ENCODE data around the gene SH3TC1.

Gene SH3TC1

GRCh38 chr4:8247047-8247930, 48.2 kb downstream of the SH3TC1 start:
- Histone ChIP-seq H3K27me3 (ENCODE audit: insufficient read depth, low read length, poor library complexity) (no peaks in the 10 kb centered on the region), H3K4me2 (ENCODE audit: low read length) (no peak overlapping the region), H4K8ac (ENCODE audit: low read depth, low read length) (no peak overlapping the region), H3K36me3 (ENCODE audit: control insufficient read depth, insufficient read depth, low read length) (no peaks in the 10 kb centered on the region), H3K56ac (ENCODE audit: low read length) (peak overlapping the region; percentile 15), H2BK5ac (ENCODE audit: low read length) (no peak overlapping the region), H2BK120ac (ENCODE audit: low read depth, low read length) (no peak overlapping the region), H4K5ac (ENCODE audit: low read length) (no peak overlapping the region), H3K9ac (ENCODE audit: low read length) (no peak overlapping the region), H3K18ac (ENCODE audit: low read length) (no peak overlapping the region), H3K27ac (ENCODE audit: low read depth, low read length) (no peak overlapping the region), H2BK15ac (replicated peaks; ENCODE audit: low read depth) (no peak overlapping the region), H3K79me1 (ENCODE audit: low read length) (no peaks in the 10 kb centered on the region), H3K4ac (ENCODE audit: low read depth, low read length) (no peak overlapping the region), H3K23ac (ENCODE audit: low read length) (no peak overlapping the region), H3K4me1 (ENCODE audit: control insufficient read depth, low read depth, low read length) (peaks cover 4% of the 10 kb centered on the region), H3K79me2 (ENCODE audit: control insufficient read depth, insufficient read depth, low read length) (no peaks in the 10 kb centered on the region), H3K4me3 (ENCODE audit: low read length) (no peak overlapping the region), H2AK5ac (ENCODE audit: low read length) (no peak overlapping the region)
- WGBS (ENCODE audit: extremely low coverage, insufficient coverage, low lambda C conversion rate), result no CpG with 5 or more reads among the region's 31 CpGs
- DNase-seq, result no peak

- no peak overlapping the region for H2BK15ac ChIP-seq (replicated peaks; ENCODE audit: low read depth)
- no peaks in the 10 kb centered on the region for H3K79me2 ChIP-seq (ENCODE audit: control insufficient read depth, insufficient read depth, low read length)
- H3K27me3 ChIP-seq (ENCODE audit: insufficient read depth, low read length, poor library complexity), result no peaks in the 10 kb centered on the region
- no peak overlapping the region for H4K5ac ChIP-seq (ENCODE audit: low read length)
- no peak overlapping the region for H3K4ac ChIP-seq (ENCODE audit: low read depth, low read length)
- no peak overlapping the region for H3K4me2 ChIP-seq (ENCODE audit: low read length)
- H2BK5ac ChIP-seq (ENCODE audit: low read length), result no peak overlapping the region
- H3K4me1 ChIP-seq (ENCODE audit: control insufficient read depth, low read depth, low read length), result peaks cover 3% of the 10 kb centered on the region
- peak overlapping the region; percentile 15 for H3K56ac ChIP-seq (ENCODE audit: low read length)
- WGBS (ENCODE audit: extremely low coverage, insufficient coverage, low lambda C conversion rate), result no CpG with 5 or more reads among the region's 7 CpGs
- no peaks in the 10 kb centered on the region for H3K79me1 ChIP-seq (ENCODE audit: low read length)
- H3K36me3 ChIP-seq (ENCODE audit: control insufficient read depth, insufficient read depth, low read length), result no peaks in the 10 kb centered on the region
- no peak for DNase-seq
- no peak overlapping the region for H3K9ac ChIP-seq (ENCODE audit: low read length)
- H3K4me3 ChIP-seq (ENCODE audit: low read length), result no peak overlapping the region
- no peak overlapping the region for H3K23ac ChIP-seq (ENCODE audit: low read length)
- H2BK120ac ChIP-seq (ENCODE audit: low read depth, low read length), result no peak overlapping the region
- no peak overlapping the region for H3K18ac ChIP-seq (ENCODE audit: low read length)
- no peak overlapping the region for H2AK5ac ChIP-seq (ENCODE audit: low read length)
- H4K8ac ChIP-seq (ENCODE audit: low read depth, low read length), result no peak overlapping the region
- no peak overlapping the region for H3K27ac ChIP-seq (ENCODE audit: low read depth, low read length)
Measured at GRCh38 chr4:8248091-8248490, 49.0 kb downstream of the SH3TC1 start.

GRCh38 chr4:8250227-8250626, 51.1 kb downstream of the SH3TC1 start:
- Histone ChIP-seq H3K27ac (ENCODE audit: low read depth, low read length) (no peak overlapping the region), H3K4me3 (ENCODE audit: low read length) (no peak overlapping the region), H2BK15ac (replicated peaks; ENCODE audit: low read depth) (no peak overlapping the region), H3K9ac (ENCODE audit: low read length) (no peak overlapping the region), H4K8ac (ENCODE audit: low read depth, low read length) (no peak overlapping the region), H2BK120ac (ENCODE audit: low read depth, low read length) (no peak overlapping the region), H3K18ac (ENCODE audit: low read length) (no peak overlapping the region), H3K79me2 (ENCODE audit: control insufficient read depth, insufficient read depth, low read length) (no peaks in the 10 kb centered on the region), H2BK5ac (ENCODE audit: low read length) (no peak overlapping the region), H3K4ac (ENCODE audit: low read depth, low read length) (no peak overlapping the region), H2AK5ac (ENCODE audit: low read length) (no peak overlapping the region), H3K4me2 (ENCODE audit: low read length) (no peak overlapping the region), H4K5ac (ENCODE audit: low read length) (no peak overlapping the region), H3K23ac (ENCODE audit: low read length) (no peak overlapping the region), H3K4me1 (ENCODE audit: control insufficient read depth, low read depth, low read length) (peaks cover 3% of the 10 kb centered on the region), H3K27me3 (ENCODE audit: insufficient read depth, low read length, poor library complexity) (no peaks in the 10 kb centered on the region), H3K56ac (ENCODE audit: low read length) (no peak overlapping the region), H3K79me1 (ENCODE audit: low read length) (no peaks in the 10 kb centered on the region), H3K36me3 (ENCODE audit: control insufficient read depth, insufficient read depth, low read length) (no peaks in the 10 kb centered on the region)
- DNase-seq, result no peak
- WGBS (ENCODE audit: extremely low coverage, insufficient coverage, low lambda C conversion rate), result no CpG with 5 or more reads among the region's 3 CpGs

GRCh38 chr4:8250637-8251036, 51.5 kb downstream of the SH3TC1 start:
- H3K56ac ChIP-seq (ENCODE audit: low read length), result no peak overlapping the region
- no peak overlapping the region for H3K4me2 ChIP-seq (ENCODE audit: low read length)
- H2BK15ac ChIP-seq (replicated peaks; ENCODE audit: low read depth), result no peak overlapping the region
- H3K9ac ChIP-seq (ENCODE audit: low read length), result no peak overlapping the region
- no CpG with 5 or more reads among the region's 7 CpGs for WGBS (ENCODE audit: extremely low coverage, insufficient coverage, low lambda C conversion rate)
- no peaks in the 10 kb centered on the region for H3K79me1 ChIP-seq (ENCODE audit: low read length)
- H3K79me2 ChIP-seq (ENCODE audit: control insufficient read depth, insufficient read depth, low read length), result no peaks in the 10 kb centered on the region
- no peak overlapping the region for H3K18ac ChIP-seq (ENCODE audit: low read length)
- H4K5ac ChIP-seq (ENCODE audit: low read length), result no peak overlapping the region
- H2BK5ac ChIP-seq (ENCODE audit: low read length), result no peak overlapping the region
- no peak overlapping the region for H4K8ac ChIP-seq (ENCODE audit: low read depth, low read length)
- no peak overlapping the region for H3K4me3 ChIP-seq (ENCODE audit: low read length)
- DNase-seq, result no peak
- H3K36me3 ChIP-seq (ENCODE audit: control insufficient read depth, insufficient read depth, low read length), result no peaks in the 10 kb centered on the region
- no peak overlapping the region for H3K4ac ChIP-seq (ENCODE audit: low read depth, low read length)
- H3K27me3 ChIP-seq (ENCODE audit: insufficient read depth, low read length, poor library complexity), result no peaks in the 10 kb centered on the region
- peaks cover 3% of the 10 kb centered on the region for H3K4me1 ChIP-seq (ENCODE audit: control insufficient read depth, low read depth, low read length)
- H3K23ac ChIP-seq (ENCODE audit: low read length), result no peak overlapping the region
- no peak overlapping the region for H2BK120ac ChIP-seq (ENCODE audit: low read depth, low read length)
- H2AK5ac ChIP-seq (ENCODE audit: low read length), result no peak overlapping the region
- H3K27ac ChIP-seq (ENCODE audit: low read depth, low read length), result no peak overlapping the region

GRCh38 chr4:8251110-8251883, 52.2 kb downstream of the SH3TC1 start:
- Histone ChIP-seq H3K36me3 (ENCODE audit: control insufficient read depth, insufficient read depth, low read length) (no peaks in the 10 kb centered on the region), H4K5ac (ENCODE audit: low read length) (no peak overlapping the region), H3K4me3 (ENCODE audit: low read length) (no peak overlapping the region), H3K18ac (ENCODE audit: low read length) (no peak overlapping the region), H3K56ac (ENCODE audit: low read length) (no peak overlapping the region), H3K27me3 (ENCODE audit: insufficient read depth, low read length, poor library complexity) (no peaks in the 10 kb centered on the region), H4K8ac (ENCODE audit: low read depth, low read length) (no peak overlapping the region), H2BK15ac (replicated peaks; ENCODE audit: low read depth) (no peak overlapping the region), H2AK5ac (ENCODE audit: low read length) (no peak overlapping the region), H3K9ac (ENCODE audit: low read length) (no peak overlapping the region), H3K23ac (ENCODE audit: low read length) (no peak overlapping the region), H2BK5ac (ENCODE audit: low read length) (no peak overlapping the region), H3K4me1 (ENCODE audit: control insufficient read depth, low read depth, low read length) (peaks cover 3% of the 10 kb centered on the region), H3K4me2 (ENCODE audit: low read length) (no peak overlapping the region), H3K79me1 (ENCODE audit: low read length) (no peaks in the 10 kb centered on the region), H3K4ac (ENCODE audit: low read depth, low read length) (no peak overlapping the region), H3K27ac (ENCODE audit: low read depth, low read length) (no peak overlapping the region), H2BK120ac (ENCODE audit: low read depth, low read length) (no peak overlapping the region), H3K79me2 (ENCODE audit: control insufficient read depth, insufficient read depth, low read length) (no peaks in the 10 kb centered on the region)
- DNase-seq, result no peak
- no CpG with 5 or more reads among the region's 24 CpGs for WGBS (ENCODE audit: extremely low coverage, insufficient coverage, low lambda C conversion rate)
